GM19438 (cell line): Measurements from ENCODE around the gene SNX21.
"Not testable (repeated sequence)": the region's sequence is repeated elsewhere in the genome, so short reads cannot be mapped to it uniquely, and the experiment has no call there.

ENCODE experiments used
- ATAC-seq: cut with Tn5 transposase; IDR thresholded peaks from one replicate; pipeline ENCODE4 v1.9.1; 2021; ENCODE audit warnings: low read depth; ENCODE audit not compliant: unreplicated experiment

SNX21 gene

GRCh38 chr20:45821947-45822346 is 11.7 kb upstream of the SNX21 start:
- no peak for ATAC-seq

GRCh38 chr20:45822857-45823256 is 10.7 kb upstream of the SNX21 start:
- ATAC-seq = no peak

GRCh38 chr20:45823949-45824835 is 9.4 kb upstream of the SNX21 start:
- ATAC-seq = no peak

GRCh38 chr20:45826381-45827019 is 7.1 kb upstream of the SNX21 start:
- no peak for ATAC-seq

GRCh38 chr20:45827030-45827652 is 6.5 kb upstream of the SNX21 start, which contains the start of gene TNNC2:
TSS of gene TNNC2 (minus strand) at chr20:45827312. CDS start at chr20:45827248, 64 bp downstream.
- ATAC-seq = no peak

GRCh38 chr20:45827712-45828111 is 5.9 kb upstream of the SNX21 start:
- no peak for ATAC-seq

GRCh38 chr20:45828589-45828988 is 5.0 kb upstream of the SNX21 start:
- no peak for ATAC-seq

GRCh38 chr20:45829673-45830106 is 3.9 kb upstream of the SNX21 start:
- ATAC-seq = not testable (repeated sequence)

- ATAC-seq = no peak
Observed at GRCh38 chr20:45832619-45833018, 980 bp upstream of the SNX21 start.

- ATAC-seq = peak; percentile 38
Observed at GRCh38 chr20:45833883-45834796, 541 bp downstream of the SNX21 start.

- ATAC-seq = no peak
Observed at GRCh38 chr20:45834797-45835161, 1.2 kb downstream of the SNX21 start.

GRCh38 chr20:45835329-45835765 is 1.7 kb downstream of the SNX21 start:
- no peak for ATAC-seq

GRCh38 chr20:45835825-45836224 is 2.2 kb downstream of the SNX21 start:
- ATAC-seq = no peak

GRCh38 chr20:45836841-45837240 is 3.2 kb downstream of the SNX21 start:
- ATAC-seq = no peak

GRCh38 chr20:45840700-45841198 is 7.2 kb downstream of the SNX21 start:
- ATAC-seq = no peak

- ATAC-seq = no peak
Observed at GRCh38 chr20:45841407-45842129, 8.0 kb downstream of the SNX21 start.

GRCh38 chr20:45842169-45842812 is 8.7 kb downstream of the SNX21 start:
- no peak for ATAC-seq

- no peak for ATAC-seq
Observed at GRCh38 chr20:45843506-45843905, 9.9 kb downstream of the SNX21 start.

- no peak for ATAC-seq
Observed at GRCh38 chr20:45845452-45845851, 11.9 kb downstream of the SNX21 start.
